Right lung (tissue), 10 donors: ENCODE measurements around the gene TLK1. TPM values are rescaled to one million over a fixed set of nuclear protein-coding genes. Genes with fewer than 3 reads are reported as not detected.

Source experiments
- DNase-seq, 2 donors: peaks; one replicate each; pipeline ENCODE4 v3.0.0-alpha.2; 2013
- long read RNA-seq, 8 donors: transcript quantifications; one replicate each; lab custom pipeline, GENCODE V29; 2026
- polyA plus RNA-seq, 5 donors: library from polyadenylated mRNA; unstranded; fragments of 120-200 nt; gene quantifications; one replicate each; pipeline versions ENCODE4 v1.2.1 to v1.2.3, GENCODE V29; 2013; ENCODE audit warnings: inconsistent platforms in 1 of 5, low replicate concordance in 1 of 5; ENCODE audit not compliant: insufficient read length in 5 of 5, insufficient read depth in 1 of 5

The TLK1 gene
- polyA plus RNA-seq: 10 to 100 TPM; 26.7 to 40.8 (median 38.6) TPM
- long read RNA-seq, donor 1, full-length matches to known transcripts: 3 of 3 reads
- long read RNA-seq, donor 1, partial matches to known transcripts: 0 of 3 reads
- long read RNA-seq, donor 1, other reads (novel, unspliced or antisense): 0 of 3 reads
- long read RNA-seq, donor 2: 0 reads
- long read RNA-seq, donor 3: 0 reads
- long read RNA-seq, donor 4, full-length matches to known transcripts: 1 of 1 reads
- long read RNA-seq, donor 4, partial matches to known transcripts: 0 of 1 reads
- long read RNA-seq, donor 4, other reads (novel, unspliced or antisense): 0 of 1 reads
- long read RNA-seq, donor 5, full-length matches to known transcripts: 2 of 2 reads
- long read RNA-seq, donor 5, partial matches to known transcripts: 0 of 2 reads
- long read RNA-seq, donor 5, other reads (novel, unspliced or antisense): 0 of 2 reads
- long read RNA-seq, donor 6, full-length matches to known transcripts: 6 of 6 reads
- long read RNA-seq, donor 6, partial matches to known transcripts: 0 of 6 reads
- long read RNA-seq, donor 6, other reads (novel, unspliced or antisense): 0 of 6 reads
- long read RNA-seq, donor 7, full-length matches to known transcripts: 2 of 2 reads
- long read RNA-seq, donor 7, partial matches to known transcripts: 0 of 2 reads
- long read RNA-seq, donor 7, other reads (novel, unspliced or antisense): 0 of 2 reads
- long read RNA-seq, donor 8, full-length matches to known transcripts: 3 of 3 reads
- long read RNA-seq, donor 8, partial matches to known transcripts: 0 of 3 reads
- long read RNA-seq, donor 8, other reads (novel, unspliced or antisense): 0 of 3 reads

DNA sequence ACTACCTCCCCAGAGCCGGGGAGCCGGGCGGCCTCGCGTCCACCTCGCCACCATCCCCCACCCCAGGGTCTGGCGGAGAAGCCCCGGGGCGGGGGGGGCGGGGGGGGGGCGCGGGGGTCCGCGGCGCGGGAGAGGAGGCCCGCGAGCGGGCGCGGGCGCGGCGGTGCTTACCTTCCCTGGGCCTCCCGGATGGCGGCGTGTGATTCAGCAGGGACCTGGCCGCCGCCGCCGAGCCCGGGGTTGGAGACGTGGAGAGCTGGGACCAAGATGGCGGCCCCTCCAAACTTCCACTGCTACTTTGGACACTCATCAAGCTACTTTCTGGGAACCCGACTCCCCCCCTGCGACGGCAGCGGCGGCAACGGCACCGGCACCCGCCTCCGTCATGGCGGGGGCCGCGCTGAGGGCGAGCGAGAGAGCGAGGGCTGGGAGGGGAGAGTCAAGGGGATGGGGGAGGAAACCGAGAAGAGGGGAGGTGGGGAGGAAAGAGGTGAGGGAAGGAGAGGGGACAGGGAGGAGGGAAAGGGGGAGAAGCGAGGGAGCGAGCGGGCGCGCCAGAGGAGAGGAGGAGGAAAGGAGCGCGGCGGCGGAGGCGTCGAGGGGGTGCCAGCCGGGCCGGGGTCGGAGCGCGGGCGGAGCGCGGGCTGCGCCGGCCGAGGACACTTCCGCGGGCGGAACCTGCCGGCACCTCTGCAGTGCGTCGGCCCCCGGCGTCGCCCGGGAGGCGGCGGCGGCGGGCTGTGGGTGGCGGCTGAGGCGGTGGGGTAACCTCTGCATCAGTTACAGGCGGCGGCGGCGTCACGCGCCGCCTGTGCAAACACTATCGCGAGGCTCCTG lies at the start of gene TLK1:
TSS of gene TLK1 (minus strand) at position 775 of the 837 bp plus-strand sequence. CDS start at position 310, 465 bp downstream.
- DNase-seq: peak; percentile 65 to 74

DNA sequence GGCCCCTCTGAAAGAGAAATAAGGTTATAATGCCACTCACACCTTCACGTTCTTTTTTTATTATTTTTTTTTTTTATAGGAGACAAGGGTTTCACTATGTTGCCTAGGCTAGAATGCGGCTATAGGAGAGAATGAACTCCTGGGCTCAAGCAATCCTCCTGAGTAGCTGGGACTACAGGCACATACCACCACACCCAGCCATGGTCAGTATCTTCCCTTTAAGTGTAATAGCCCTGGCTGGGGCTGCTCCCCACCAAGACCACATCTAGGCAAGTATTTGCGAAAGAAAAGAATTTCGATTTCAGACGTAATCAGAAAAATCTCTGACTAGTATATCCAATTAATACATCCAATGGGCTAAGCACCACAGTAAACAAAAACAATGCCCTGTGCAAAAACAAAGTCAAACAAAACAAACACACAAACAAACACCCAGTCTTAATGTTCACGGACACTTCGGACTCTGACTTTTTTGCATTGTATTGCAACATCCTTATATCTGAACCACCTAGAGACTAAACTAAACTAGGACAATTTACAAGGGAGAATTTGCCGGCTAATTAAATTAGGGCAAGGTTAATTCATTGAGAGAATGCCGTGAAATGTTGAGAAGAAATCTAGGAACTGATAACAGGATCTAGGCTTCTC lies 49.6 kb upstream of the TLK1 start:
- no peak for DNase-seq

DNA sequence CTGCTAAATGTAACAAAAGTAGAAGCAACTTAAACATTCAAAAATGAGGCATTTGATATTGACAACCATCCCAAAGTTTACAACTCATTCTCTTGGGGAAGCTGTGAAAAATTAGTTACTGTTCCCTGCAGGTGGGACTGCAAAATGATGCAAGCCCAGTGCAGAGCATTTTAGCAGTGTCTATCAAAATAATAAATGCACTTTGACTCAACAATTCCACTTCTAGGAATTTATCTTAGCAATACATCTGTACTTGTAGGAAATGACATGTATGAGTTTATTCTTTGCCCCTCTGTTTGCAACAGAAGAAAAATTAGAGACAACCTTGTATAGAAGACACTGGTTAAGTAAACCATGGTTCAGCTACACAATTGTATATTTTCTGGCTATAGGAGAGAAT lies 48.0 kb upstream of the TLK1 start:
- no peak for DNase-seq

GRCh38 chr2:171206422-171207115 lies 45.9 kb upstream of the TLK1 start:
- DNase-seq: no peak

GRCh38 chr2:171205551-171205950 lies 44.9 kb upstream of the TLK1 start:
- no peak for DNase-seq

- DNase-seq: no peak
Observed at GRCh38 chr2:171201767-171202166, 41.1 kb upstream of the TLK1 start.

DNA sequence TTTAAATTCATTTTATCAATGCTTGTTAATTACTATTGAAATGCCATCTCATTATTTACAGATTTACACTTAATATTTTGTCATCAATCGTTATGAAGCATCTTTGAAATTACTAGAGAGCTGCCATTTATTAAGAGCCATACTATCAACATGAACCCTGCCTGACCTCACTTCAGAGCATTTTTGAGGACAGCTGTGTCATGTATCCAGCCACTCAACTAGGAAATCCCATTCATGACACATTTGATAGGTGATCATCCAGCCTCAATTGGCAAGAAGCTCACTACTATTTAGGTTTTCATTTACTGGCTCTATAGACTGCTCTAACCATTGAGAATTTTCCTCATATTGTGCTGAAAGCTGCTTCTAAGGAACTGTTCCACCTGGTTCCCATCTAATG lies 40.6 kb upstream of the TLK1 start:
- DNase-seq: peak; percentile 22 to 30

GRCh38 chr2:171200469-171200868 lies 39.8 kb upstream of the TLK1 start:
- DNase-seq: no peak

GRCh38 chr2:171191021-171191420 lies 30.3 kb upstream of the TLK1 start:
- no peak for DNase-seq

DNA sequence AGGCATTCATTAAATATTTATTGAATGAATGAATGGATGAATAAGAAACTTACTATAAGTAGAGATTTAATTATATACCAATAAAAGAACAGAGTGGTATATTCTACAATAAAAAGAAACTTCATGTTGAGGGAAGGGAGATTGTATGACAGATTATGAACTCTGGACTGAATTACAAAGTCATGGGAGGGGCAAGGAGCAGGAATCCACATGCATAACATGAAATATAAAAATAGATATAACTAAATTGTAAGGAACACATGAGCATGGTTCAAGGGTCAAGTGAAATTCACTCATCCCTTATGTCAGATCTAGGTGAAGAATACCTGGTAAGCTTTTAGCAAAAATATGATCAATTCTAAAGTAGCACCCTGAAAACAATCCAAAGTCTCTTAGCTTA lies 27.1 kb upstream of the TLK1 start:
- DNase-seq: no peak

- DNase-seq: no peak
Observed at GRCh38 chr2:171187177-171187576, 26.5 kb upstream of the TLK1 start.

DNA sequence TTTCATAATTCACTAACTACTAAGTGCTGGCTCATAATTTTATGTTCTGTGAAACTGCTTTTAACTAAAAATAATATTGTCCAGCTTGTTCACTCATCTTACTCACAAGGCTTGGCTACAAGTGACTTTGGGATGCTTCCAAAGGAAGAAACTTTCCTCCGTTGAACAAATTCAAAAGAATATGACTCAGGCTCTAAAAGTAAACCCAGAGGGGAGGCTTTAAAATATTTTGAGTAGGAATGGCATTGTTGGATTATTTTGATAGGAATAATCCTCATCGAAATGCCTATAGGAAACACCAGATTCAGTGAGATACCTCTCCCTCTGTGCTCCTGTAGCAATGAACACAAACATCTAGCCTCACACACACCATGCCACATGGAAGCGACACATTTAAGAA lies 25.2 kb upstream of the TLK1 start:
- DNase-seq: no peak

- no peak for DNase-seq
Observed at GRCh38 chr2:171185165-171185818, 24.6 kb upstream of the TLK1 start.

- DNase-seq: no peak
Observed at GRCh38 chr2:171181064-171182049, 20.7 kb upstream of the TLK1 start.

- DNase-seq: no peak
Observed at GRCh38 chr2:171180229-171180930, 19.7 kb upstream of the TLK1 start.

GRCh38 chr2:171178993-171179392 lies 18.3 kb upstream of the TLK1 start:
- no peak for DNase-seq

DNA sequence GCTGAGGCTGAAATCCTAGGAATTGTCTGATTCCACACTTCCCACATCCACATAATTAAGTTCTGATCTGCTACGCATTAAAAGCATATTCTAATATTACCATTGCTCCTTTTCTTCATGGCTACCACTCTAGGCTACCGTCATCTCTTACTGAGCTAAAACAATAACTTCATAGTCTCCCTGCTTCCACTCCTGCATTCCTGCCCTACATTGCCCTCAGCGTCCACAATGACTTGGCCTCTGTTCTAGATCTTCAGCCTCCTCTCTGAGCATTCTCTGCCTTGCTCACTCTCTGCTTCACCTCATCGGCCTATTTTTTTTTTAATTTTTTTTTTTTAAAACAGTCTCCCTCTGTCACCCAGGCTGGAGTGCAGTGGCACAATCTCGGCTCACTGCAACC lies 15.8 kb upstream of the TLK1 start:
- DNase-seq: no peak

DNA sequence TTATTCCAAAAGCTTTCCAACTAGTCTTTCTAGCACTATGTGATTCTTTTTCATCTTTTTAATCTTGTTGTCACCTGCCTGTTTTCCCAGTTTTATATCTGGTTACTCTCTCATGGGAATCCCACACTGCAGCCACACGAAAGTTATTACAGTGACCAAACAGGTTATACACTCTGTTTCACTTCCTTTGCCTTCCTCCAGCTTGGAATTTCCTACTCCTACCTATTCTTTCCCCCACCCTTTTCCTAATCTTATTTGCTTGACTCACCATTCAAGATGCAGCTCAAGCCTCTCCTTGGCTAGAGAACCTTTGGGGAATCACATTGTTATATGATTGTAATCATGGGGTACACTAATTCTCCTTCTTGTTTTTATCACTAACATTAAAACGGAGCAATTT lies 13.4 kb upstream of the TLK1 start:
- no peak for DNase-seq
